Renal cortical epithelial cell (primary cell): ENCODE measurements around the gene STK24. TPM values are rescaled to one million over a fixed set of nuclear protein-coding genes. Genes with fewer than 3 reads are reported as not detected.

Source experiments
- DNase-seq: peaks from one replicate; pipeline ENCODE4 v3.0.0-alpha.2; 2011; ENCODE audit warnings: low read depth
- total RNA-seq: library from RNA; depleted of rRNA; stranded (reverse); fragments of >200 nt; gene quantifications from 2 replicates; pipeline ENCODE4 v1.2.3, GENCODE V29; 2014

STK24 gene
- total RNA-seq, 1 donor from 2014 or later = 82.0 TPM

DNA sequence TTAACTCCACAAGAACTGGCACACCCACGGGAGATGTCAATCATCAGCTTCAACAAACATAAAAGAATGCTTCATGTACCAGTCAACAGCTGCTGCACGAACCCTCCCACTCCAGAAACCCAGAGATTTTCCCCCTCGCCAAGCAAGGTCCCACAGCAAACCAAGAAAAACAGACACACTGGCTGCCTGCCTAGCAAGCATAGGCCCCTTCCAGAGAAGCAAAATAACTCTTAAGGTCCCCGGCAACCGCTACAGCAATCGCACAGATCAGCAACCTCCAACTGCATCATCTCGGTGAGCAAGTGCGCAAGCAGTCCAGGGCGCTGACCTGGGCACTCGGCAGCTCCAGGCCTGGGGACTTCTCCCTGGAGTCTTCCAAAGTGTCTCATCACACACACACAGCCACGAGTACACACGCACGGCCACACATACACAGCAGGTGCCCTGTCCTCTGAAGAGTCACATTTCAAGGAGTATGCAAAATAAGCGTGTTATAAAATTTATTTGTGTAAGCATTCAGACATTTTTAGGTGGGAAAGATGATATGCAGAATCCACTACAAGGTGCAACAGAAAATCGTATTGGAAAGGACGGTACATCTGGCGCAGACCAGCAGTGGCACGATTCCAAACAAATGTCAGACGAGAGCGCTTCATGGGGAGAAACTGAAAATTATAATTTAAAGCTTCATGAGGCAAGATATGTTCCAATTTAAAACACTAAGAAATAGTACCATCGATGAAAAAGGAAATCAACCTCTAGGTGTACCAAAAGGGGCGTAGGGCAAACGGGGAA lies 125.0 kb downstream of the STK24 start:
- no peak for DNase-seq

GRCh38 chr13:98450539-98451111 lies 126.3 kb downstream of the STK24 start:
- DNase-seq = no peak

GRCh38 chr13:98450026-98450425 lies 126.9 kb downstream of the STK24 start:
- DNase-seq = no peak

GRCh38 chr13:98449273-98449672 lies 127.6 kb downstream of the STK24 start:
- DNase-seq = no peak

- no peak for DNase-seq
These were observed 128.3 kb downstream of the STK24 start for GRCh38 chr13:98448642-98448928.

DNA sequence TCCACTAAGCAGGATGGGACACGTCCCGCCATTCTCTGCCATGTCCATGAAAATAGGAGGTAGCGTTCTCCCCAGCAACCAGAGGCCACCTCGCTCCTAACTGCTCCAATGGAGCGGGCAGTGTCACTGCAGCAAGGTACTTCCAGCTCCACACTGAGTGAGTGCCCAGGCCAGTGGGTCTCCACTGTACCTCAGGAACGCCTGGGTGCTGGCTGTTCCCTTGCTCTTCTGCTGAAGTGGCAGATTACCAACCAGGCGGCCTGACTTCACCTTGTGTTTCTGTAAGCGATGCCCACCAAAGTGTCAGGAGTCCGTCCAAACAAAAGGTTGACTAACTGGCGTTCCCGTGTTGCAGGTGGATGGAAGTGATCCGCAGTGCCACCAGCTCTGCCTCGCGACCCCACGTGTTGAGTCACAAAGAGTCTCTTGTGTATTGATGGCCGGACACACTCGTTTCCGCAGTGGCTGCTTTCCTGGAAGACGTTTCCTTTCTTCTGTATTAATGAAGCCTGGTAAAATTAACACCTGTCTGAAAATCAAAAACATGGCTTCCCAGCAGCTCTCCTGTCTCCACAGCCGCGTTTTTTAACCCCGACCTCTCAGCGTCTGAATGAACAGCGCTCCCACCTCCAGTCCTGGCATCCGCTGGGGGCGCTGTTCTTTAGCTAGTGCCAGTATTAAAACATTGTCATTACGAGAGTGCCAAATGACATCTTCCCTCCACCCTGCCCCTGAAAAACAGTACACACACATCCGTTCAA lies 128.8 kb downstream of the STK24 start:
- no peak for DNase-seq

GRCh38 chr13:98447130-98447529 lies 129.8 kb downstream of the STK24 start:
- no peak for DNase-seq

DNA sequence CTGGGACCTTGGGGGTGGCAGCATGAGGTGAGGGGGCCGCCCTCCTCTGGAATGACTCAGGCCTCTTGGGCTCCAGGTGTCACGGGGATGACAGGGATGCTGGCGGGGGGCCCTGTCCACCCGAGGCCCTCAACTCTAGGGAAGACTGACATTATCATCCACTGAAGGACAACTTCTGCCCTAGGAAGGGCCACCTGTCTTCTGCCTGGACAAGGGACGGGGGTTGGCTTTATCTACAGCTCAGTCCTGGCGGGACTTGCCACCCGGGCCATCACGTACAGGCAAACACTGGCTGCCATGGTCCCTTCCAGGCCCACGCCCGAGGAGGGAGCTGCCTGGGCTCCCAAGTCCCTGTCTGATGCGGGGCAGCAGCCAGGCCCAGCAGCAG lies 130.7 kb downstream of the STK24 start:
- no peak for DNase-seq

DNA sequence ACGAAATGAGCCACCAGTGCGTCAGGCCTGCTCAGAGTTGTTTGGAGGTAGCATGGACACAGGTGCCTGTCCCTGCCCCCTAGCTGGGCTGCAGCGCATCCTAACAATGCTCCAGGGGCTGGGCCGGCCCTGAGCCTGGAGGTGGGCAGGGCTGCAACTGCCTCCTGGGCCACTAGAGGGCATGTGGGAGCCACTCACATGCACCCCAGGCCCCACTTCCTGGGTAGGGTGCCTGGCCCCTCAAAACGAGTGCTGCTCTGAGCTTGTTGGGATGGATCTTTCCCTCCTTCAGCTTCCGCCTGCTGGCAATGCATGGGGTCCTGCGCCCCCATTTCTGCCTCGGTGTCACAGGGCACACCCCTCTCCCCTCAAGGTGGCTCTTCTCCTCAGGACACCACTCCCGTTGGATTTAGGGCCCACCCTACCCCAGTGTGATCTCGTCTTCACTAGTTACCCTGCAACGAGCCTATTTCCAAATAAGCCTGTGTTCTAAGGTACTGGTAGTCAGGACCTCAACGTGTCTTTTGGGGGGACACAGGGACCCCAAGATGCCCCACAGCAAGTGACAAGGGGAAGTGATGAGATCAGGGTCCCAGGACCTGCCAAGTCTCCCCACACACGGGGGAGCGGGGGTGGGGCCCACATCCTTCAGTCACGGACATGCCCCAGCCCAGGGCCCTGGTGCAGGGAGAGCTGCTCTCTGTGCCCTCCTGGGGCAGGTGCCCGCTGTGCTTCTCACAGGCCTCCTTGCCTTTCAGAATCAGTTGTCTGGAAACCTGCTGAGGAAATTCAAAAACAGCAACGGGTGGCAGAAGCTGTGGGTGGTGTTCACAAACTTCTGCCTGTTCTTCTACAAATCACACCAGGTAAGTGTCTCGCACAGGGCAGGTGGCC lies 131.3 kb downstream of the STK24 start:
- DNase-seq = no peak

- no peak for DNase-seq
These were observed 132.5 kb downstream of the STK24 start for GRCh38 chr13:98444381-98444780.

DNA sequence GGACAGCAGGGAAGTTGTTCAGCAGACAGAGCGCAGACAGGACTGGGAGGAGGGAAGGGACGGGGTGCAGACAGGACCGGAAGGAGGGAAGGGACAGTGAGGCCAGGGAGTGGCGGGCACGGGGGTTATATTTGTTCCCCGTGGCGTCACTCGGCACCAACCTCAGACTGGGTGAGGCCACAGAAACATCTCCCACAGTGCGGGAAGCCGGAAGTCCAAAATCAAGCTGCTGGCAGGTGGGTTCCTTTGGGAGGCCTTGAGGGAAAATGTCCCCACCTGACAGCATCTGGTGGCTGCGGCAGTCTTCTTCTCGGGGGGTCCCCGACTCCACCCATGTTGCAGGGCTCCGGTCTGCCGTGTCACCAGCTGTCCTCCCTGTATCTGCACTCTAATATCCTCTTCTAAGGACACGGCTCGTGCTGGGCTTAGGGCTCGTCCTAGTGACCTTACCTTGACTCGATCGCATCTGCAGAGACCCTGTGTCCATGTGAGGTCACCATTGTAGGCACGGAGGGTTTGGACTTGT lies 133.0 kb downstream of the STK24 start:
- no peak for DNase-seq

DNA sequence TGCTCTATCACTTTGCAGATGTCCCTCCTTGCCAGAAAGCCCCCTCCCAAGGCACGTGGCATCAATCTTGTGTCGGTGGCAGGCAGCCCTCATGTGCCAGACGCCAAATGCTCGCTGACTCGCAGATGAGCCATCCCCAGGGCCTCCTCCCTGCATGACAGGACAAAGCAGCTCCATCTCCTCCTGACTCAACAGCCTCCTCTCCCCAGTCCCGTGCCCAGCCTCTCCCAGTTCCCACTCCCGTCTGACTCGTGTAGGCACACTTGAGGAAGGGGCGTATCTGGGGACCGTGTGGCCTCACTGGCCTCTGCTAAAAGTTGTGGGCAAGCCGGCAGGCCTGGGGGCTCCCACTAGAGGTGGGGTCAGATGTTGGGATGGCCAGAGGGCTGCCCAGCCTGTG lies 133.6 kb downstream of the STK24 start:
- peak; percentile 51 for DNase-seq

DNA sequence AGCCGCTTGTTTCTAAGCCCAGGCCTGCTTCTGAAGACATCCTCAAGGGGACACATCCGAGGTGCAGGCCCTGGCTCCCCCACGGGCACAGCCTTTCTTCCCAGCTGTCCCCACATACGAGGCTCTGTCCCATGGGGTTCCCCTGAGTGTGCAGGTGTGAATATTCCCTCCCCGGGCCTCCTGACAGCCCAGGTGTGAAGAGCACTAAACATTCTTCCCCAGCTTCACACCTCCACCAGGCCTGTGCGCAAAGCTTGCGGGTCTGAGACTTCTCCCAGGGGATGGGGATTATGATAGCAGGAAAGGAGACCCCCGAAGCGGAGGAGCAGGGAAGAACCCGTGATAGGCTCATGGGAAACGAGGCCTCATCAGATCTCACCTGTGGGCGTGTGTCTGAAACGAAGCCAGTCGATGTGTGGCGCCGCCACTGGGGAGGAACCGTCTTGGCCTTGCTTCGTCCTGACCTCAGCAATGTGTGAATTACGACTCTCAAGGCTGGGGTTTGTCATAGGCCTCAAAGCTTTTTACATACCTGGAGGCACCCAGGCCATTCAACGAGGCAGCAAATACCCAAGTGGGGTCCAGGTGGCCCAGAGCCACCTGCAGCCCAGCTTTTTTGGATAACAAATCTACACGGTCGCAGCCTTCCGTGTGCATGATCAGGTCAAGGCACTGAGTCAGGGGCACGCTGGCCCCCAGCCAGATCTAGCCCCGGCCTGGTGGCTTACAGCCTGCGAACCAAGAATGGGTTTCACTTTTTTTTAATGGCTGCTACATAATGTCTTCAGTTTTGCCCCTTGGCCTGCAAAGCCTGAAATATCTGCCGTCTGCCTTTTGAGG lies 134.3 kb downstream of the STK24 start:
- no peak for DNase-seq

DNA sequence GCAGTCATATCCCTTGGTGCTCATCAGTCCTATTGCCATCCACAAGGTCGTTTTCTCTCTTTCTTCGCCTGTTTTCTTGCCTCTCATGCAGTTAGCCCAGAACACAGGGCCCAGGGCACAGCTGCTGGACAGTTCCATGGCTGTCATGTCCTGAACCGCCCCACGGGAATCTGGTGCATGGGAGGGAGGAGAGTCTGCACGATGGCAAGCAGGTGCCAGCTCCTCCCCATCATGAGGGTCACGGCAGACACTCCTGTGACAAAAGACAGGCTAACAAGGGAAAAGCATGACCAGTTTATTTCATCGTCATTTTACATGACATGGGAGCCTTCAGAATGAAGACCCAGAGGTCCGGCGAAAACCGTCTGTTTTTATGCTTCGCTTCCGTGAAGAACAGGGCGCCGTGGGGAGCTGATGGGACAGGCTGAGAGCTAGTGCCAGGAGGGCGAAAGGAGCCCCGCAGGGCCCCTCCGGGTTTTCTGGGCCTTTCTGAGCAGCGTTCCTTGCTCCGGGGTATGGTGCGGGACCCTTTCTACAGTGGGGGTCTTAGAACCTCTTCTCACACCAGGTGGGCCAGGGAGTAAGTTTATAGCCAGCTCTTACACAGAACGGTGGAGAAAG lies 135.7 kb downstream of the STK24 start:
- DNase-seq = no peak

GRCh38 chr13:98440390-98441055 lies 136.4 kb downstream of the STK24 start:
- no peak for DNase-seq

GRCh38 chr13:98439896-98440295 lies 137.0 kb downstream of the STK24 start:
- DNase-seq = no peak

DNA sequence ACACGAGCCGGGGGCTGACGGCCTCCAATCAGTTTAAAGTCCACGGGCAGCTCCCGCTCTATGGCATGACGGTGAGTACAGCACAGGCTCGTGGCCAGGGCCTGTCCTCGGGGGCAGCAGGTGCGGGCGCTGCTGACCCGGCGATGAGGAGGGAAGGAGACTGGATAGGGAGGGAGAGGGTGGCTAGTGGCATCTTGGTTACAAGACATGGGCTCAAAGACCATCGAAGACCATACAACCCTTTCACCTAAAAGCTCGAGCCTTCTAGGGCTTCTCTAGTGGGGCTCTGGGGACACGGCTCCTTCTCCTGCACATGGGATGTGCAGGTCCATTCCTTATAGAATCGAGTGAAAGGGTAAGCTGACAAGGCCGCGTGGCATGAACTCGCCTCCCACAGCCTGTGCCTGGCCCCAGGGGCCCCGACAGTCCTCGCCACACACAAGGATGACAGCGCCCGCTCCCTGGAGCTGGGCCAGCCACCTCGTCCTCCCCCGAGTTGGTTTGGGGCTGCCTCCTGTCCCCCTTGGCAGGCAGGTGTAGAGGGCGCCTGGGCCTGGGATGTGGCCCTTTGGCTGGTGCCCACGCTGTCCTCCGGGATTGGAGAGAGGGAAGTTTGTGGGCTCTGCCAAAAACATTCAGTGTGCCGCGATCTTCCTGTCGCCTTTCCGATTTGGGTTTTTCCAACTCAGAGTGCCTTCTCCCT lies 137.6 kb downstream of the STK24 start:
- no peak for DNase-seq

GRCh38 chr13:98438246-98439125 lies 138.4 kb downstream of the STK24 start:
- no peak for DNase-seq
